Stimulated activated CD4-positive, alpha-beta T cell treated with anti-CD3 and anti-CD28 coated beads, Interleukin-2, amount 100 ng/mL, for 48 hours (primary cell): Measurements from ENCODE around the gene GOLGA2.
A peak's percentile ranks its signal among the peaks of the same experiment; 100 is the strongest.

Experiments
- DNase-seq, 2 donors: peaks; one replicate each; pipeline ENCODE4 v3.0.0-alpha.2; 2020

The GOLGA2 gene

DNA sequence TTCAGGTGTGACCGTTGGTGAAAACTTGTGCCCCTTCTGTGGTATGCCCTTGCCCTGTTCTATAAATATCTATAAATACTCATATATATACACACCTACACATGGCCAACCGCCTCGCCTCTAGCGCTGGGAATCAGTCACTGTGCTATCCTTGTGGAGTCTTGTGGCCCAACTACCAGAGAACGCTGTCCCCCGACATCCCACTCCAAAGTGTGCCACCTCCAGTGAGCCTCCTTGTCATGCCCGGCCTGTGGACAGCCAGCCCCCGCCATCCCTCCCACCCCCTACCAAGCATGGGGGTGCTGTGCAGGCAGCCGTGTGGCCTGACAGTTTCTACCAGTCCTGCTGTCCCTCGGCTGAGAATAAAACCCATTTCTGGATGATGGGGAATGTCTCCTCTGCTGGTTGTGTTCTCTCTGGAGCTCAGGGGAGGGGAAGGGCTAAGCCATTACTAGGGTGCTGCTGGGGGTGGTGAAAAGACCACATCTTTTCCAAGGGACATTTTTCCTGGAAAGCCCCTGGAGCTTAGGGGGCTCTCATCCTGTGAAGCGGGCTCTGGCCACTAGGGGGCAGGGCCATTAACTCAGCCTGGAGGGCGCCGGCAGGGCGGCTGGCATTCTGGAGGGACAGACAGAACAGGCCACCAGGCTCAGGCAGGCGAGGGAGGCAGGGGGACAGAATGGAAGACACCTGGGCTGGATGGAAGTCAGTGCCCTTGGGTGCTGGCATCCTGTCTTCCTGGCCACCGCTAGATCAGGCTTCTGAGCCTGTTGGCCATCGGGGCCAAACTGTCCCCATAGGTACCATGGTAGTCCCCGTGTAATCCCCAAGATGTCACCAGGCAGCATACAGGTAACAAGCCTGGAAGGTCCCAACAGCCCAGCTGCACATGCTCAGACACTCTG, 20.7 kb downstream of the GOLGA2 start:
- peak; percentile 41 to 54 for DNase-seq

GRCh38 chr9:128254362-128254761, 21.4 kb downstream of the GOLGA2 start:
- DNase-seq = no peak

DNA sequence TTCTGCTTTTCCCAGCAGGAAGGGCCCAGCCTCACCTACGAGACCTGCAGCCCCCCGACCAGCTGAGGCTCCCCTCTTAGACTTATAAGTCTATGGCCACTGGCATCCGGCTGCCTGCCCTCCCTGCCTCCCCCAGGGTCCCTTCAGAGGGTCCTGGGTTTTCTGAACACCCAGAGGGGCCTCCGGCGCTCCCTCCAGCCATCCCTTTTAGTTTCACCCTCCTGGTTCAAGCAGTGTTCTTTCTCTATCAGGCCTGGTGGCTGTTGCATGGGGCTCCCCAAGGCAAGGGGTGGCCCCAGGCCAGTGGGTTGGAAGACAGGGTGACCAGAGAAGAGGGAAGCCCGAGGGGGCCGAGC, 21.8 kb downstream of the GOLGA2 start:
- DNase-seq = no peak

- no peak for DNase-seq
These were observed 22.4 kb downstream of the GOLGA2 start for GRCh38 chr9:128253140-128253990.

- no peak for DNase-seq
These were observed 23.3 kb downstream of the GOLGA2 start for GRCh38 chr9:128252317-128253139.

DNA sequence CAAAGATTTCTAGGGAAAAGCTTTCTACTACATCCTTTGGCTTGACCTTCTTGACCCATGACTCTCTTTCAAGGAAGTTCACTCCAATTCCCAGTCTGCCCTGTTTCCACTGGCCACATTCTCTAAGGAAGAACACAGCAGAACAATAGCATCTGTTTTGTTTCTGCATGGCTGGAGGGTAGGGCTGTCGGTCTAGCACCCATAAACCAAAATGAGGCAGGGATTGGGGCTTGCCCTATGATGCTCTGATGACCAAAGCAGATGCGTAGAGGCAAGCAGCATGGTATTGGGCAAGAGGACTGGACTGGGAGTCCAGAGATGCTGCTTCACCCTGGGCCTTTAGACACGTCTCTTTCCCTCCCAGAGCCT, 24.1 kb downstream of the GOLGA2 start:
- DNase-seq = no peak

GRCh38 chr9:128250839-128251731, 24.7 kb downstream of the GOLGA2 start:
- no peak for DNase-seq

- DNase-seq = peak; percentile 99 to 100
These were observed 25.6 kb downstream of the GOLGA2 start for GRCh38 chr9:128249908-128250838.

- DNase-seq = no peak
These were observed 26.3 kb downstream of the GOLGA2 start for GRCh38 chr9:128249558-128249907.

DNA sequence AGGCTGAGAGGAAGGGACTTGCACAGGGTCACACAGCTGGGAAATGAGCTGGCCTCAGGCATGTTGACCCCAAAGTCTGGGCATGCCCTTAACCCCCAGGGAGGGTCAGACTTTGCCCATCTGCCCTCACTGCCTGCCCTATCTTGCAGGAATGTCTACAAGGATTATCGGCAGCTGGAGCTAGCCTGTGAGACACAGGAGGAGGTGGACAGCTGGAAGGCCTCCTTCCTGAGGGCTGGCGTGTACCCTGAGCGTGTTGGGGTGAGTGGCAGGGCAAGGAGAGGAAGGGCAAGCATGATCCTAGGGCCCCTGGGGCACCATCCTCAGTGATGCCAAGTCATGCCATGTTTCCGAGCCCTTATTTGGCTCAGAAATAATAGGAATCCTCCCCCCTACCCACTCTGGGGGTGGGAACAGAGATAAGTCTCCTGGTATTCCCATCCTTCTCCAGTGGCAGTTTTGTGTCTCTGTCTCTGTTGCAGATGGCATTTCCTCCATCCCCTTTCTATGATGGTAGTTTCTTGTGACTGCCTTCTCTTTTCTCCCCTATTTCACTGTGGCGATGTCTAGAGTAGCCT, 28.5 kb downstream of the GOLGA2 start:
- no peak for DNase-seq

GRCh38 chr9:128246471-128246870, 29.3 kb downstream of the GOLGA2 start:
- DNase-seq = no peak

GRCh38 chr9:128245421-128246151, 30.2 kb downstream of the GOLGA2 start:
- no peak for DNase-seq

GRCh38 chr9:128244837-128245231, 31.0 kb downstream of the GOLGA2 start:
- DNase-seq = no peak

DNA sequence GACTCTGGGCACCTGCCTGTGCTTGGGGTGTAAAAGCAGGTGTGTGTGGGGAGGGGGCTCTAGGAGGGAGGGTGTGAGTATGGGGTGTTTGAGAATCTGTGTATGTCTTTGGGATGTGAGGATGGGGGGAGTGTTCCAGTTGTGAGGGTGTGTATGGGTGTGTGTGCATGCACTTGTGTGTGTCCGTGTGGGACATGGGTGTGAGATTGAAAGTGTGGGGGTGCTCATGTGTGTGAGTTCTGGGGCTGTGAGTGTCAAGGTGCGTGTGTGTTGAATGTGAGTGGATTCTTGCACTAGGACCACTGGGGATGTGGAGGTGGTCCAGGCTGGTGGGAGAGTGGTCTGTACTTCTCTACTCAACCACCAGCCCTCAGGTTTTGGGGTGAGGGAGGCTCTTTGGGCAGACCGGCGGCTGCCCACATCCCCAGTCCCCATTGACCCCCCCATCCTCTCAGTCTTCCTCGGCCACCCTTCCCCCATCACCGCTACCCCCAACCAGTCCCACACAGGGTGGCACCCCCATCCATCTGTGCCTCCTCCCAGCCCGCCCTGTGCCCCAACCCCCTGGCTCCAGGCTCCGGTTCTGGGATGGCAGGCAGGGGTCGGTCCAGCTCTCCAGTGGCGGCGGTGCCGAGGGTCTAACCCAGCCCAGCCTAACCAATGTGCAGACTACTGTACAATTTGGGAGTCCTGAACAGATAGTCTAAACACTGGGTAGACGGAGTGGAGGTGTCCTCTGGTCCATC, 31.5 kb downstream of the GOLGA2 start:
- DNase-seq = no peak

- no peak for DNase-seq
These were observed 32.4 kb downstream of the GOLGA2 start for GRCh38 chr9:128243215-128244018.

GRCh38 chr9:128242828-128243214, 33.0 kb downstream of the GOLGA2 start:
- no peak for DNase-seq

GRCh38 chr9:128242124-128242523, 33.7 kb downstream of the GOLGA2 start:
- DNase-seq = no peak

DNA sequence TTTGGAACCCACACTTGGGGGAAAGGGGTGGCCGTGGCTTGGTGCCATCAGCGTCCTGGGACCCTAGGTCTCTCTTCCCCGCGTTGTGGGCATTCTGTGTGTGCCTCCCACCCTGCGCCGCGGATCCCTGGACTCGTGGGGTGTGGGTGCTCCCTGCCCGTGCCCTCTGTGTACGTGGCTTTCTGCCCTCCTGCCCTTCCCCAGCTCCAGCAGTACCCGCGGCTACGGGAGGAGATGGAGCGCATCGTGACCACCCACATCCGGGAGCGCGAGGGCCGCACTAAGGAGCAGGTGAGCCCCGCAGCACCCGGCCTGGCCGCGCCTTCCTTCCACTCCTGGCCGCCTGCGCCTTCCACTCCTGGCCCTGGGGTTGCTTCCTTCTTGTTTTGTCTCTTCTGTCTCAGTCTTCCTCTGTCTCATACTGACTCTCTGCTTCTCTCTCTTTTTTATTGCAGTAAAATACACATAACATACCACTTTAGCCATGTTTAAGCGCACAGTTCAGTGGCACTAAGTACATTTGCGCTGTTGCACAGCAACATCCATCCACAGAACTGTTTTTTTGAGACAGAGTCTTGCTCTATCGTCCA, 41.9 kb downstream of the GOLGA2 start:
- DNase-seq = no peak
